SK-N-SH treated with all-trans-retinoic acid at 6 μM for 48 hours (cell line): ENCODE data around the gene MAPK4.

Experiments
- PATZ1 ChIP-seq: fragments of 250-450 bp; sonication (Bioruptor Pico); IDR thresholded peaks from 2 replicates; pipeline ENCODE4 v1.8.0; 2020; ENCODE audit warnings: mild to moderate bottlenecking, moderate library complexity, borderline replicate concordance
- PPARA ChIP-seq: fragments of 250-450 bp; sonication (Bioruptor Pico); IDR thresholded peaks from 2 replicates; pipeline ENCODE4 v1.5.0; 2020; ENCODE audit warnings: mild to moderate bottlenecking, borderline replicate concordance
- RARB ChIP-seq: fragments of 250-450 bp; sonication (Bioruptor Pico); IDR thresholded peaks from 2 replicates; pipeline ENCODE4 v1.8.0; 2021; ENCODE audit warnings: mild to moderate bottlenecking, moderate library complexity

DNA sequence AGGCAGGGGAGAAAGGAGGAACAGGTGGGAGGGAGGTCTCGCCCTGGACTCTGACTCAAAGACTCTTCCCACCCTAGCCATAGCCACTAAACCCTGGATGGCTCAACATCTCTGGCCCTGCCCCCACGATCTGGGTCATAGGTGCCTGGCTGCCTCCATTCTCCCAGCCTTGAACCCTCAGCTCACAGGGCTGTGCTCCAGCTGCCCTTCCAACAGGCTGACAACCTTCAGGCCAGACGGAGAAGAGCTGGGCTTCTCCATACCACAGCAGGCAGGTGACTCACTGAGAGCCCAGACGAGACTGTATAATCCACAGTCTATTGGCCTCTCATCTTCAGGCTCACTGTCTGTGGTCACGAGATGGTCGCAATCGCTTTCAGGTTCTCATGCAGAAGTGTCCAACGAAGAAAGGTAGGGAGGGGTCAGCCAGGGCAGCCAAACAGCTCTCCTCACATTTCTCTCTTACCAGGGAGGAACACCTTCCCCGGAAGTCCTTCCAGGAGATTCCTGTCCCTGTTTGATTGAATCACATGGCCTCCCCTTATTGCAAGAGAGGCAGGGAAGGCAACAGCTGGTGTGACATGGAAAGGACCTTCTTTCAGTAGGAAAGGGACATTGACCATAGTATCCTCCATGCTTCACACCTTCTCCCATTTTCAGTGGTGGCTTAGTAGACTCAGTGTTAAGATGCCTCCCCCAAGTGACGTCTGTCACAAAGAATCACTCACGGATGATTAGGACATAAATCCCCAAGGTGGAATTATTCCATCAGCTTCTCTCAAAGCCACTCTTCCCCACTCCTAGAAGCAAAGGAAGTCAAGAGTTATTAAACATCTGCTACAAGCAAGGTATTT is 159.8 kb downstream of the MAPK4 start:
- TF ChIP-seq PATZ1 (no peak), PPARA (no peak), RARB (no peak)
